Activated T-cell treated with anti-CD3 and anti-CD28 coated beads, Interleukin-2, amount 50 U/mL, for 72 hours (primary cell): ENCODE results near the gene LSM3. TPM values are rescaled to one million over a fixed set of nuclear protein-coding genes. Genes with fewer than 3 reads are reported as not detected.

Experiments used
- ATAC-seq, 2 donors: fragments of 150-1000 bp; cut with Tn5 transposase; replicated peaks in 1 of 2; 2 replicates each; pipeline ENCODE4 v1.10.0; 2021; ENCODE audit warnings: moderate library complexity in 2 of 2, mild to moderate bottlenecking in 1 of 2
- DNase-seq, 2 donors: peaks; one replicate each; pipeline ENCODE4 v3.0.0; 2021 to 2022; ENCODE audit warnings: mixed read lengths in 1 of 2
- H3K27ac Mint-ChIP-seq: one replicate; pipeline ENCODE4 v1.8.0; 2022; ENCODE audit warnings: mild to moderate bottlenecking, moderate library complexity, mixed read lengths
- H3K27me3 Mint-ChIP-seq: one replicate; pipeline ENCODE4 v1.8.0; 2022; ENCODE audit warnings: low read depth, mixed read lengths
- H3K36me3 Mint-ChIP-seq, 2 donors: one replicate each; pipeline ENCODE4 v1.8.0; 2022; ENCODE audit warnings: mixed read lengths in 2 of 2, mild to moderate bottlenecking in 1 of 2; ENCODE audit not compliant: insufficient read depth in 2 of 2
- H3K4me1 Mint-ChIP-seq: one replicate; pipeline ENCODE4 v1.8.0; 2022; ENCODE audit warnings: low read depth, mixed read lengths
- H3K4me3 Mint-ChIP-seq, 2 donors: one replicate each; pipeline ENCODE4 v1.8.0; 2022; ENCODE audit warnings: mild to moderate bottlenecking in 2 of 2, mixed read lengths in 2 of 2, moderate library complexity in 2 of 2
- H3K9me3 Mint-ChIP-seq, 2 donors: one replicate each; pipeline ENCODE4 v1.8.0; 2022; ENCODE audit warnings: mixed read lengths in 2 of 2
- total RNA-seq, 2 donors: library from RNA; stranded (reverse); gene quantifications; one replicate each; pipeline ENCODE4 v1.2.3, GENCODE V29; 2022

Gene LSM3
- 10 to 100 TPM; 12.4 to 14.3 TPM for total RNA-seq

- peak within 1 kb of the TSS; percentile 89 to 91 for H3K4me3 Mint-ChIP-seq
- peaks cover 67% of the 10 kb centered on the region for H3K4me1 Mint-ChIP-seq
- no peaks in the 10 kb centered on the region for H3K9me3 Mint-ChIP-seq
- peaks cover 8 to 11% of the 10 kb centered on the region in 2 donors for H3K36me3 Mint-ChIP-seq
- peak within 1 kb of the TSS; percentile 98 for H3K27ac Mint-ChIP-seq
- DNase-seq (peak; percentile 96 to 98), ATAC-seq (peak; percentile 94 to 95)
- no peaks in the 10 kb centered on the region for H3K27me3 Mint-ChIP-seq
Measured at GRCh38 chr3:14178247-14179113, at the start of gene LSM3, which contains the start of gene XPC. LSM3 (plus strand) TSS chr3:14178817; CDS start chr3:14178861, 44 bp downstream. XPC (minus strand) TSS chr3:14178601; CDS start chr3:14178568, 33 bp downstream.

DNA sequence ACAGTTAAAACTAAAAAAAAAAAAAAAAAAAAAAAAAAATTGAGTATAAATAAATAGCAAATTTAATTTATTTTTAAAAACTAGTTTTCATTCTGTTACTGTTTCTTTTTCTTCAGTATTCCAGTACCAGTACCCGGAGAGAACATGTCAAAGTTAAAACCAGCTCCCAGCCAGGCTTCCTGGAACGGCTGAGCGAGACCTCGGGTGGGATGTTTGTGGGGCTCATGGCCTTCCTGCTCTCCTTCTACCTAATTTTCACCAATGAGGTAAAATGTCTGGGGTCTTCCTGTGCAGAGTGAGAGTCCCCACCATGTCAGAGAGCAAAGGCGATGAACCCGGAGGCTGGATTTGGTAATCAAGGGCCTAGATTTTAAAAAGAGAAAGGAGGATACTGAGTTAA is 49.3 kb upstream of the LSM3 start:
- no peak overlapping the region for H3K4me3 Mint-ChIP-seq
- H3K27me3 Mint-ChIP-seq = no peaks in the 10 kb centered on the region
- no peaks in the 10 kb centered on the region for H3K9me3 Mint-ChIP-seq
- peaks cover 12 to 23% of the 10 kb centered on the region in 2 donors for H3K36me3 Mint-ChIP-seq
- H3K27ac Mint-ChIP-seq = no peak overlapping the region
- peaks cover 31% of the 10 kb centered on the region for H3K4me1 Mint-ChIP-seq
- ATAC-seq (no peak), DNase-seq (no peak)

DNA sequence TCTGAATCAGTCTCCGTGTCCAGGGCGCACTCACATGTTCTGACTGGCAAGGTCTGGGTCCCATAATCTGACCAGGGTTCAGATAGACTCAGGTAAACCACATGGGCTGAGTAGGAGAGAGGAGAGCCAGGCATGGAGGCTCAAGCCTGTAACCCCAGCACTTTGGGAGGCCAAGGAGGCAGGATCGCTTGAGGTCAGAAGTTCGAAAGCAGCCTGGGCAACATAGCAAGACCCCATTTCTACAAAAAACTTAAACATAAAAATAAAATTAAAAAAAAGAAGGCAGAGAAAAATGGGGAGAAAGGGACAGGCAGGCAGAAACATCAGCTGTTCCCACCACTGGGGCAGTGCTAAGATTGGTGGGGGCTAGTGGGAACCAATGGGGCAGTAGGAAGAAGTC is 48.4 kb upstream of the LSM3 start:
- H3K27ac Mint-ChIP-seq = peak overlapping the region; percentile 17

GRCh38 chr3:14130707-14131106 is 47.9 kb upstream of the LSM3 start:
- peaks cover 31% of the 10 kb centered on the region for H3K4me1 Mint-ChIP-seq
- DNase-seq = no peak
- H3K27ac Mint-ChIP-seq = no peak overlapping the region
- no peaks in the 10 kb centered on the region for H3K27me3 Mint-ChIP-seq
- no peak overlapping the region for H3K4me3 Mint-ChIP-seq
- no peaks in the 10 kb centered on the region for H3K9me3 Mint-ChIP-seq
- no peak for ATAC-seq
- H3K36me3 Mint-ChIP-seq = peaks cover 10 to 20% of the 10 kb centered on the region in 2 donors

More for the DNA sequence above, 48.4 kb upstream of the LSM3 start:
- Mint-ChIP-seq H3K36me3 (peaks cover 12 to 23% of the 10 kb centered on the region in 2 donors), H3K27me3 (no peaks in the 10 kb centered on the region), H3K4me3 (no peak overlapping the region), H3K4me1 (peaks cover 31% of the 10 kb centered on the region), H3K9me3 (no peaks in the 10 kb centered on the region)
- no peak for DNase-seq
- no peak for ATAC-seq

- ATAC-seq (no peak), DNase-seq (no peak)
- no peak overlapping the region for H3K27ac Mint-ChIP-seq
- no peaks in the 10 kb centered on the region for H3K27me3 Mint-ChIP-seq
- H3K4me1 Mint-ChIP-seq = peaks cover 27% of the 10 kb centered on the region
- H3K36me3 Mint-ChIP-seq = peaks cover 9 to 24% of the 10 kb centered on the region in 2 donors
- no peak overlapping the region for H3K4me3 Mint-ChIP-seq
- H3K9me3 Mint-ChIP-seq = no peaks in the 10 kb centered on the region
Measured at GRCh38 chr3:14131134-14131533, 47.5 kb upstream of the LSM3 start.

- ATAC-seq = no peak
- H3K4me1 Mint-ChIP-seq = peaks cover 20% of the 10 kb centered on the region
- no peak overlapping the region for H3K4me3 Mint-ChIP-seq
- no peaks in the 10 kb centered on the region for H3K27me3 Mint-ChIP-seq
- no peak for DNase-seq
- H3K36me3 Mint-ChIP-seq = peaks cover 9 to 24% of the 10 kb centered on the region in 2 donors
- H3K27ac Mint-ChIP-seq = no peak overlapping the region
- H3K9me3 Mint-ChIP-seq = no peaks in the 10 kb centered on the region
Measured at GRCh38 chr3:14132120-14132519, 46.5 kb upstream of the LSM3 start.

DNA sequence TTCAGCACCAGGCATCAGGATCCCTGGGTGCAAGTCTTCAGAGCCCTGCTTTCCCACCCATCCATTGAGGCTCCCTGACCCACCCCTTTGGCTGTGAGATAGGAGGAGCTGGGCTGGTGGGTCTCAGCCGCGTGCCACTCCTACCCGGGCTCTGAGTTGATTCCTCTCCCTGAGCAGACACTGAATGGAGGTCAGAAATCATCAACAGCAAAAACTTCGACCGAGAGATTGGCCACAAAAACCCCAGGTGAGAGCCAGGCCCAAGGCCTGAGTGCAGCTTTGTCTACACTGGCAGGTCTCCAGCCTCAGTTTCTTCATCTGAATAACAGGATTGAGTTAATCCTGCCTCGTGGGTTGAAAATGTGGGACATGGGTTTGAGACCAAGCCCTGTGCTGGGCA is 45.9 kb upstream of the LSM3 start:
- H3K4me1 Mint-ChIP-seq = peaks cover 14% of the 10 kb centered on the region
- no peak overlapping the region for H3K27ac Mint-ChIP-seq
- H3K36me3 Mint-ChIP-seq = peaks cover 9 to 24% of the 10 kb centered on the region in 2 donors
- DNase-seq = no peak
- no peaks in the 10 kb centered on the region for H3K9me3 Mint-ChIP-seq
- ATAC-seq = no peak
- no peaks in the 10 kb centered on the region for H3K27me3 Mint-ChIP-seq
- H3K4me3 Mint-ChIP-seq = no peak overlapping the region

DNA sequence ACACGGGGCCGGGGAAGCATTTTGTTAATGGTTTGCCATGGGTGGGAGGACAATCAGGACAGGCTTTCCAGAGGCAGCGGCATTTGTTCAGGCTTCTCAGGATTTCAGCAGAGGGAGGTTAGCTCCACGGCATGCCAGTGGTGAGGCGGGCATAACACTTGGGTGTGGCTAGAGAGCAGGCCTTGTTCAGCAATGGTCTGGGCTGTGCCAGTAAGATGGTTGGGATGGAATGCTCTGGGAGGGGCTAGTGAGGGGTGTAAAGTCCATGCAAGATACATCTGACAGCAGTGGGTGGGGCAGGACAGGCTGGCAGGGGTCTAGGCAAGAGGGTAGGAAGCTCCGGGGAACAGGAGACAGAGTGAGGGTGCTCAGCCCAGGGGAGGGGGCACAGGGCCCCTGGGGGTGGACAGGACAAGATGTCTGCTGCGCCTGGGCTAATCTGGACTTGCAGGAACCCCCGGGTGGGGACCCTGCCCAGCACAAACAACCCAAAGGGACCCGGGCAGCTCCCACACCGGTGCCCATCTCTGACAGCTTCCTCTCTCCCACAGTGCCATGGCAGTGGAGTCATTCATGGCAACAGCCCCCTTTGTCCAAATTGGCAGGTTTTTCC is 45.3 kb upstream of the LSM3 start:
- no peaks in the 10 kb centered on the region for H3K27me3 Mint-ChIP-seq
- H3K27ac Mint-ChIP-seq = peak overlapping the region; percentile 23
- no peaks in the 10 kb centered on the region for H3K9me3 Mint-ChIP-seq
- DNase-seq (no peak), ATAC-seq (no peak)
- no peak overlapping the region for H3K4me3 Mint-ChIP-seq
- peaks cover 7 to 19% of the 10 kb centered on the region in 2 donors for H3K36me3 Mint-ChIP-seq
- peaks cover 8% of the 10 kb centered on the region for H3K4me1 Mint-ChIP-seq

DNA sequence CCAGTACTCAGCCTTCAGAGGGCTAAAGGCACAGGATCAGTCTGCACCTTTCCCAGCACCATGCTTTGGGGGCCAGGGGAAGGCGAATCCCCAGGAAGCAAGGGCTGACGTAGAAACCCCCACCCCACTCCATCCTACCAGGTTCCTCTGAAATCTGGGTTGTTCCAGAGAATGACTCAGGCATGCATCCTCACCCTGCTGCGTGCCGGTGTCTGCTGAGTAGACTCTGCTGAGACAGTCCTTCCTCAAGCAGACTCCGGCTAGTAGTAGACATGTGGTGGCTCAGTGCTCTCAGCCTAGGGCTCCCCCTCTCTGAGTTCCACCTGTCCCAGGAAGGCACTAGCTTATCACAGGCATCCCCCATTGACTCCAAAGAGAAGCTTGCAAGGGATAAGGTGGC is 44.7 kb upstream of the LSM3 start:
- DNase-seq = no peak
- Mint-ChIP-seq H3K9me3 (no peaks in the 10 kb centered on the region), H3K4me1 (peaks cover 2% of the 10 kb centered on the region), H3K4me3 (no peak overlapping the region), H3K36me3 (peaks cover 3 to 13% of the 10 kb centered on the region in 2 donors), H3K27ac (no peak overlapping the region), H3K27me3 (no peaks in the 10 kb centered on the region)
- ATAC-seq = no peak

DNA sequence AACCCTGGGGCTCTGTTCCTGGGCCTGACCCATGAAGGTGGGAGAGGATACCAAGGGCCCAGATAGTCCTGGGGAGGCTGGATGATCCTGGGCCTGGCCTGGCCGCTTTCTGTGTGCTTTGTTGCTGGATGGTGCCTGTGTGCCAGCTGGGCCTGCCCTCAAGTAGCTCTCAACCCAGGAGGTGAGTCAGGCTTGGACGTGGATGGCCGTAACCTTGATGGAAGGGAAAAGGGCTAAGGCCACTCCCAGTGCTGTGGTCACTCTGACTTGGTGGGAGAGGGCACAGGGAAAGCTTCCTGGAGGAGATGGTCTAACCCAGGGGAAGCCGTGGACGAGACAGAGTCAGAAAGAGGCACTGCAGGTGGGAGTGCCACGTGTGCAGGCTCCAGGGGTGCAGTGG is 44.3 kb upstream of the LSM3 start:
- ATAC-seq = no peak
- no peak for DNase-seq
- no peaks in the 10 kb centered on the region for H3K4me1 Mint-ChIP-seq
- no peak overlapping the region for H3K4me3 Mint-ChIP-seq
- peaks cover 3 to 12% of the 10 kb centered on the region in 2 donors for H3K36me3 Mint-ChIP-seq
- H3K9me3 Mint-ChIP-seq = no peaks in the 10 kb centered on the region
- no peak overlapping the region for H3K27ac Mint-ChIP-seq
- no peaks in the 10 kb centered on the region for H3K27me3 Mint-ChIP-seq

- H3K4me1 Mint-ChIP-seq = peaks cover 6% of the 10 kb centered on the region
- DNase-seq (no peak), ATAC-seq (no peak)
- peaks cover 2 to 10% of the 10 kb centered on the region in 2 donors for H3K36me3 Mint-ChIP-seq
- H3K27me3 Mint-ChIP-seq = no peaks in the 10 kb centered on the region
- no peak overlapping the region for H3K27ac Mint-ChIP-seq
- H3K9me3 Mint-ChIP-seq = no peaks in the 10 kb centered on the region
- H3K4me3 Mint-ChIP-seq = no peak overlapping the region
Measured at GRCh38 chr3:14135581-14135980, 43.0 kb upstream of the LSM3 start.

DNA sequence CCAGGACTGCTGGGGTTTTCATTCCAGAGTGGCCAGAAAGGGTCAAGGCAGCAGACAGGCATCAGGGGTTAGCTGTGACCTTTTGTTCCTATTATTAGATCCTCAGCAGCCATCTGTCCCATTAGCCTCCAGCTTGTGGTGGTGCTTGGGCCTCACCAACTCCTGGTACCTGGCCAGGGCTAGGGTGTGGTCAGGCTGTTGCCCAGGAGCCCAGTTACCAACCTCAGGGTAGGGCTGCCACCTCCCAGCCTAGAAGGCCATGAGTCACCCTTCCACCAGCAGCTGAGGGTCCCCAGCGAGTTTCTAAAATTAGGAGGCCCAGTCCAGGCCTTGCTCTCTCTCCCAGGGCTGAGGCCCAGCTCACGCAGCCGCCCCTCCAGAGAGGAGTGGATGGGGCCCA is 41.6 kb upstream of the LSM3 start:
- H3K4me1 Mint-ChIP-seq = peaks cover 19% of the 10 kb centered on the region
- H3K27me3 Mint-ChIP-seq = no peaks in the 10 kb centered on the region
- peaks cover 5 to 13% of the 10 kb centered on the region in 2 donors for H3K36me3 Mint-ChIP-seq
- no peaks in the 10 kb centered on the region for H3K9me3 Mint-ChIP-seq
- no peak for DNase-seq
- ATAC-seq = no peak
- H3K4me3 Mint-ChIP-seq = no peak overlapping the region
- H3K27ac Mint-ChIP-seq = no peak overlapping the region

- no peak overlapping the region for H3K4me3 Mint-ChIP-seq
- no peaks in the 10 kb centered on the region for H3K9me3 Mint-ChIP-seq
- H3K27me3 Mint-ChIP-seq = no peaks in the 10 kb centered on the region
- no peak for DNase-seq
- H3K4me1 Mint-ChIP-seq = peaks cover 23% of the 10 kb centered on the region
- H3K27ac Mint-ChIP-seq = no peak overlapping the region
- peaks cover 6 to 14% of the 10 kb centered on the region in 2 donors for H3K36me3 Mint-ChIP-seq
- no peak for ATAC-seq
Measured at GRCh38 chr3:14137445-14137844, 41.2 kb upstream of the LSM3 start.
